ENCODE data around the gene TUBA3D. TPM values are rescaled to one million over a fixed set of nuclear protein-coding genes. Genes with fewer than 3 reads are reported as not detected.
"Not testable (repeated sequence)": the region's sequence is repeated elsewhere in the genome, so short reads cannot be mapped to it uniquely, and the experiment has no call there.

Gene TUBA3D
- polyA plus RNA-seq, 1 experiment, result not detected

DNA sequence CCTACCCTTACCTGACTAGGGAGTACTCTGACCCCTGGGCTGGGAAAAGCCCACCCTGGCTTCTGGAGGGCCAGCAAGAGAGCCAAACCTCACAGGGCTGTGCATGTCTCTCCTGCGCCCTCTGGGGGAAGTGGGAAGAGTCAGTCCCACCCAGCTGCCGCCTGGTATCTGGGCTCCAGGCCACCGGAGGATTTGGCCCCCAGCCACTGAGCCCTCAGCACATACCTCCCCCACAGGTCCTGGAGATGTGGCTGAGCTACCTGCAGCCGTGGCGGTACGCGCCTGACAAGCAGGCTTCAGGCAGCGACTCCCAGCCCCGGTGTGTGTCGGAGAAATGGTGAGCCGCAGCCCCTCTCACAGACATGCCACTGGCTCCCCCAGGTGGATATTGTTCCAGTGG is 40.7 kb downstream of the TUBA3D start:
- DNase-seq (ENCODE audit: low read depth, low spot score); H3K4me3 ChIP-seq (ENCODE audit: low read depth, low read length); H3K9me3 ChIP-seq (ENCODE audit: control insufficient read depth, insufficient read depth, low read length); CTCF ChIA-PET; POLR2A ChIA-PET; H3K27ac ChIP-seq (ENCODE audit: low read depth, low read length); H3K27me3 ChIP-seq (ENCODE audit: control insufficient read depth, insufficient read depth, low read length): not testable (repeated sequence)
- TF ChIP-seq, protein P1, sequence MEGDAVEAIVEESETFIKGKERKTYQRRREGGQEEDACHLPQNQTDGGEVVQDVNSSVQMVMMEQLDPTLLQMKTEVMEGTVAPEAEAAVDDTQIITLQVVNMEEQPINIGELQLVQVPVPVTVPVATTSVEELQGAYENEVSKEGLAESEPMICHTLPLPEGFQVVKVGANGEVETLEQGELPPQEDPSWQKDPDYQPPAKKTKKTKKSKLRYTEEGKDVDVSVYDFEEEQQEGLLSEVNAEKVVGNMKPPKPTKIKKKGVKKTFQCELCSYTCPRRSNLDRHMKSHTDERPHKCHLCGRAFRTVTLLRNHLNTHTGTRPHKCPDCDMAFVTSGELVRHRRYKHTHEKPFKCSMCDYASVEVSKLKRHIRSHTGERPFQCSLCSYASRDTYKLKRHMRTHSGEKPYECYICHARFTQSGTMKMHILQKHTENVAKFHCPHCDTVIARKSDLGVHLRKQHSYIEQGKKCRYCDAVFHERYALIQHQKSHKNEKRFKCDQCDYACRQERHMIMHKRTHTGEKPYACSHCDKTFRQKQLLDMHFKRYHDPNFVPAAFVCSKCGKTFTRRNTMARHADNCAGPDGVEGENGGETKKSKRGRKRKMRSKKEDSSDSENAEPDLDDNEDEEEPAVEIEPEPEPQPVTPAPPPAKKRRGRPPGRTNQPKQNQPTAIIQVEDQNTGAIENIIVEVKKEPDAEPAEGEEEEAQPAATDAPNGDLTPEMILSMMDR (IDR thresholded peaks at IDR 0.05; ENCODE audit: low read depth, low read length), result peak; percentile 35

DNA sequence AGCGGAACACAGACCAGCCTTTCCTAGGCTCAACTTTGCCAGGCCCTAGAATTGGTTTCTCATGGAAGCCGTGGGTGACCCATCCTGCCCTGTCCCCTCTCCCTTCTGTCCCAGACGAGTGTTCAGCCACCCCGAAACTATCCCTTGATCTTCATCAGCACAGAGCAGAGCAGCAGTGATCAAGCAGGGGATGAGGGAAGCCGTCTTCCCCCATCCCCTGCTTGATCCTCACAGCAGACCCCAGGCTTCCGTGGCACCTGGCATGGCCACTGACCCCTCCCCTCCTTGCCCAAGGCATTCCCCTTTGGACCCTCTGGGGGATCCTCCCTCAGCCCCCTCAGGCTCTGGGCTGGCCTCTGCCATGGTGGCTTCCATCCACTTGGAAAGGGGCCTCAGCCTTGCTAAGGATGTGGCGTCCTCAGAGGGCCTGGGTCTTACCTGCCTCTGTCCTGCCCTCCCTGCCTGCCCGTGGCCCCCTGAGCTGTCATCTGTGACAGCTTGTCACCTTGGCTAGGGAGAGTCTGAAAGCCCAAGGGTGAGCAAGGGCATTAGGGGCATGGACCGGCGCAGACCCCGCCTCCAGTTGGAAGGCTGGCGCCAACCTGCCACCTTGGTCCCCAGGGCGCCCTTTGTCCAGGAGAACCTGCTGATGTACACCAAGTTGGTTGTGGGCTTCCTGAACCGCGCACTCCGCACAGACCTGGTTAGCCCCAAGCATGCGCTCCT is 41.4 kb downstream of the TUBA3D start:
- Histone ChIP-seq H3K27ac (ENCODE audit: low read depth, low read length) (no peak overlapping the region), H3K4me3 (ENCODE audit: low read depth, low read length) (no peak overlapping the region), H3K27me3 (ENCODE audit: control insufficient read depth, insufficient read depth, low read length) (no peaks in the 10 kb centered on the region), H3K9me3 (ENCODE audit: control insufficient read depth, insufficient read depth, low read length) (no peaks in the 10 kb centered on the region)
- DNase-seq (ENCODE audit: low read depth, low spot score), result no peak
- POLR2A ChIA-PET, result no interaction called here
- CTCF ChIA-PET, result no interaction called here
- TF ChIP-seq, protein P1 (IDR thresholded peaks at IDR 0.05; ENCODE audit: low read depth, low read length), result no peak

DNA sequence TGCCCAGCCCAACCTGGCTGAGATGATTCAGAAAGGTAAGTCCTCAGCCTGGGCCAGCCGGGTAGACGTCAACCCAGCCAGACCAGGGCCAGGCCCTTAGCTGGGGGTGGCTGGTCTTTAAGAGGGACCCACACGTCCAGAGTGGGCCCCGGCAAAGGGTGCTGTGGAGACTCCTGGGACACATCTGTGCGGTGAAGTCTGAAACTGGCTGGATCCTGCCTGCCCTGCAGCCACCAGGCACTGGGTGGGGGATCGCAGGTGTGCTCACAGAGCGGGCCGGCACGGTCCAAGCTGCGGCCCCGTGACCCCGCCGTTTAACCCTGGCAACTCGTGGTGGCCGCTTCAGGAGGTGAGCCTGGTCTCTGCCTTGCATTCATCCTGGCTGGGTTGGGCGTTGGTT is 41.9 kb downstream of the TUBA3D start:
- CTCF ChIA-PET, result not testable (repeated sequence)

DNA sequence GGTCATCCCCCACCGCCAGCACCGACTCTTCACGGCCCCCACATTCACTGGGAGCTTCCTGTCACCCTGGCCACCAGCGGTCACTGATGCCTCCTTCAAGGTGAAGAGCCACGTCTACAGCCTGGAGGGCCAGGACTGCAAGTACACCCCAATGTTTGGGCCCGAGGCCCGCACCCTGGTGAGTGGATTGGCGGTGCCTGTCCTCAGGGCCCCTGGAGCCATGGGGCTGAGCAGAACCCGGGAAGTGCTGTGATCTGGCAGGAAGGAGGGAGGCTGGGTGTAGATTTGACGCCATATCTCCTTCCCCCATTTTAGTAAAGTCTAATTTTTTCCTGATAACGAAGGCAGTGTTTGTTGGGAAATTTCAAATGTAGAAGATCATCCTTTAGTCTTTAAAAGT is 42.6 kb downstream of the TUBA3D start:
- DNase-seq (ENCODE audit: low read depth, low spot score); CTCF ChIA-PET; H3K27ac ChIP-seq (ENCODE audit: low read depth, low read length); H3K27me3 ChIP-seq (ENCODE audit: control insufficient read depth, insufficient read depth, low read length); H3K9me3 ChIP-seq (ENCODE audit: control insufficient read depth, insufficient read depth, low read length); POLR2A ChIA-PET; H3K4me3 ChIP-seq (ENCODE audit: low read depth, low read length): not testable (repeated sequence)

More for the DNA sequence above, 41.9 kb downstream of the TUBA3D start:
- H3K4me3 ChIP-seq (ENCODE audit: low read depth, low read length); DNase-seq (ENCODE audit: low read depth, low spot score); H3K27ac ChIP-seq (ENCODE audit: low read depth, low read length); H3K27me3 ChIP-seq (ENCODE audit: control insufficient read depth, insufficient read depth, low read length); H3K9me3 ChIP-seq (ENCODE audit: control insufficient read depth, insufficient read depth, low read length); POLR2A ChIA-PET: not testable (repeated sequence)

DNA sequence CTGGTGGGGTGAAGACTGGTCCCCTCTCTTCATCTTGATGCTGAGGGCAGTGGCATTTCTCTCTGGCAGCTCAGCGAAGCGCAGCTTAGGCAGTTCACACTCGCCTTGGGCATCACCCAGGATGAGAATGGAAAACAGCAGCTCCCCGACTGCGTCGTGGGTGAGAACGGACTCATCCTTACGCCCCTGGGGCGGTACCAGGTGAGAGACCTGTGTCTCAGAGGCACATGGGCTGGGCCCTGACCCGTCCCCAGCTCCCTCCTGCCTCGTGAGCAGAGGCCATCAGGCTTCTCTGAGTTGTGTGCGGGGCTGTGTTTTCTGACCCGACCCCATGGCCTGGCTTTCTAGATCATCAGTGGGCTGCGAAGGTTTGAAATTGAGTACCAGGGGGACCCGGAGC is 43.5 kb downstream of the TUBA3D start:
- H3K27ac ChIP-seq (ENCODE audit: low read depth, low read length), result no peak overlapping the region
- no peaks in the 10 kb centered on the region for H3K9me3 ChIP-seq (ENCODE audit: control insufficient read depth, insufficient read depth, low read length)
- ChIA-PET POLR2A (no interaction called here), CTCF (interaction anchor here (0.8 kb wide), 1 partner anchor 27 kb away, joined by 3 read pairs; the partner anchor contains the start of gene MZT2A)
- TF ChIP-seq, protein P1 (IDR thresholded peaks at IDR 0.05; ENCODE audit: low read depth, low read length), result no peak
- H3K27me3 ChIP-seq (ENCODE audit: control insufficient read depth, insufficient read depth, low read length), result no peaks in the 10 kb centered on the region
- H3K4me3 ChIP-seq (ENCODE audit: low read depth, low read length), result no peak overlapping the region
- no peak for DNase-seq (ENCODE audit: low read depth, low spot score)

DNA sequence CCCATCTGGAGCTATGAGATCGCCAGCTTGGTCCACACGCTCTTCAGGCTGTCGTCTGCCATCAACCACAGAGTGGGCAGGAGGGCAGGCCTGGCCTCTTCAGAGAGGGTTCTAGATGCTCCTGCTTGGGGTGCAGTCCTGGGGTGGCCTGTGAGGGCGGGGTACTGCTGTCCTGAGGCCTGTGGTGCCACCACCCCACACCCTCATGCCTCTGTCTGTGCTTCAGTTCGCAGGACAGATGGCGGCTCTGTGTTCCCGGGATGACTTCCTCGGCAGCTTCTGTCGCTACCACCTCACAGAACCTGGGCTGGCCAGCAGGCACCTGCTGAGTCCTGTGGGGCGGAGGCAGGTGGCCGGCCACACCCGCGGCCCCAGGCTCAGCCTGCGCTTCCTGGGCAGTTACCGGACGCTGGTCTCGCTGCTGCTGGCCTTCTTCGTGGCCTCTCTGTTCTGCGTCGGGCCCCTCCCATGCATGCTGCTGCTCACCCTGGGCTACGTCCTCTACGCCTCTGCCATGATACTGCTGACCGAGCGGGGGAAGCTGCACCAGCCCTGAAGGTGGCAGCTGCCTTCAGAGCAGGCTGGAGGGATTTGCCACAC is 44.1 kb downstream of the TUBA3D start:
- H3K27ac ChIP-seq (ENCODE audit: low read depth, low read length); H3K4me3 ChIP-seq (ENCODE audit: low read depth, low read length); POLR2A ChIA-PET; H3K9me3 ChIP-seq (ENCODE audit: control insufficient read depth, insufficient read depth, low read length); DNase-seq (ENCODE audit: low read depth, low spot score); H3K27me3 ChIP-seq (ENCODE audit: control insufficient read depth, insufficient read depth, low read length): not testable (repeated sequence)
- CTCF ChIA-PET, result interaction anchor here (1.1 kb wide), 1 partner anchor 27 kb away, joined by 4 read pairs; the partner anchor contains the start of gene MZT2A
